ENCODE data around the gene TTLL3.
"Not testable (repeated sequence)": the region's sequence is repeated elsewhere in the genome, so short reads cannot be mapped to it uniquely, and the experiment has no call there.

Gene TTLL3

DNA sequence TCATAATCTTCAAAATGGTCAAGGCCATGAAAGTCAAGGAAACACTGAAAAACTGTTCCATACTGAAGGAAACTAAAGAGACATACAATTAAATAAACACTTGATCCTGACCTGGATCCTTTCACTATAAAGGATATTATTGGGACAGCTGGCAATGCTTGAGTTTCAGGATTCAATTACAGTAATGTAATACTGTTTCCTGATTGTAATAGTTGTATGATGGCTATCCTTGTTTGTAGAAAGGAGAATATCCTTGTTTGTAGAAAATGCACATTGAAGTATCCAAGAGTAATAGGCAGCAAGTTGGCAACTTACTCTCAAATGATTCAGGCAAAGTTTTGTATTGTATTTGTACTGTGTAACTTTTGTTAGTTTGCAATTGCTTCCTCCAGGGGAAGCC is 65.4 kb downstream of the TTLL3 start:
- Histone ChIP-seq H3K27me3 (no peaks in the 10 kb centered on the region), H3K9me3 (no peaks in the 10 kb centered on the region), H4K20me1 (no peaks in the 10 kb centered on the region), H3K4me3 (no peak overlapping the region), H3K27ac (no peak overlapping the region), H3K4me1 (no peaks in the 10 kb centered on the region), H3K4me2 (no peak overlapping the region), H3K36me3 (no peaks in the 10 kb centered on the region), H3K9ac (no peak overlapping the region)
- no peak for TF ChIP-seq Cebpa-rat (IDR thresholded peaks at IDR 0.05)

DNA sequence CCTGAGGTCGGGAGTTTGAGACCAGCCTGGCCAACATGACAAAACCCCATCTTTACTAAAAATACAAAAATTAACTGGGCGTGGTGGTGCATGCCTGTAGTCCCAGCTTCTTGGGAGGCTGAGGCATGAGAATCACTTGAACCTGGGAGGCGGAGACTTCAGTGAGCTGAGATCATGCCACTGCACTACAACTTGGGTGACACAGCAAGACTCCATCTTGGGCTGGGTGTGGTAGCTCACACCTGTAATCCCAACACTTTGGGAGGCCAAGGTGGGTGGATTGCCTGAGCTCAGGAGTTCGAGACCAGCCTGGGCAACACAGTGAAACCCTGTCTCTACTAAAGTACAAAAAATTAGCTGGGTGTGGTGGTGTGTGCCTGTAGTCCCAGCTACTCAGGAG is 66.2 kb downstream of the TTLL3 start:
- not testable (repeated sequence) for H3K36me3 ChIP-seq, H3K27ac ChIP-seq, H3K4me3 ChIP-seq, H3K9me3 ChIP-seq, H3K4me1 ChIP-seq, H4K20me1 ChIP-seq, H3K4me2 ChIP-seq, H3K9ac ChIP-seq, H3K27me3 ChIP-seq

DNA sequence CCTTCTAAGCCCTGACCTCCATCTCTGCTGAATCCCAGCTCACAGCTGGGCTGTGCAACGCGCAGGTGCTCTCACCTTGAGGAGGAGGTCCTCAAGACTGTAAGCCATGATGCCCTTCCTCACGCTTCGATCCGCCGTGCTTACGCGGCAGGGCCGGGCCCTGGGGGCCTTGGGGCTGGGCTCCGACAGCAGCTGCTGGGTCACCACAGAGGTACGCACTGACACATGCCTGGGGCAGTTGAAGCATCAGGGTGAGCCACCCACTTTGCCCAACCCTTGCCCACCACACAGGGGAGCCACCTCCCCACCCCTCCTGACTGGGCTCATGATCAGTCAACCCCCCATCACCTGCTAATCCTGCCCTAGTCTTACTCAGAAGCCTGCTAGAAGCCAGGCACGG is 66.9 kb downstream of the TTLL3 start:
- no peak overlapping the region for H3K4me2 ChIP-seq
- H3K4me1 ChIP-seq, result no peaks in the 10 kb centered on the region
- TF ChIP-seq Cebpa-rat (IDR thresholded peaks at IDR 0.05), result no peak
- no peak overlapping the region for H3K4me3 ChIP-seq
- H3K27ac ChIP-seq, result no peak overlapping the region
- H4K20me1 ChIP-seq, result no peaks in the 10 kb centered on the region
- H3K36me3 ChIP-seq, result no peaks in the 10 kb centered on the region
- H3K9me3 ChIP-seq, result no peaks in the 10 kb centered on the region
- no peak overlapping the region for H3K9ac ChIP-seq
- H3K27me3 ChIP-seq, result no peaks in the 10 kb centered on the region

DNA sequence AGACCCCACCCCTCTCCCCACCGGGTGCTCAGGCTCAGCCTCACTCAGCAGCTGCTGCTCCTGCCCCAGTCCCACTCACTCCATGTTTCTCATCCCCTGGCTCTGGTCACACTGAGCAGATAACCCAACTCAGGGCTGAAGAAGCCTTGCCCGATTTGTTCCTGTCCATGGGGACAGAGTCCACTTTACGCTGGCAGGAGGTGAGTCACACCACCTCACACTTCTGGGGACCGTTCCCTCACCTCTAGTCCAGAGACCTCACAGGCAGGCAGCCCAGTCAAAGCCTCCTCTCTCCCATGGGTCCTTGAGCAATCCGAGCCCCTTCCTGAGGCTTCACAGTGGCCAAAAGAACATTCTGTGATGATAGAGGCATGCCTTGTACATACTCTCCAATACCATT is 68.6 kb downstream of the TTLL3 start:
- Histone ChIP-seq H3K27me3 (no peaks in the 10 kb centered on the region), H3K9me3 (no peaks in the 10 kb centered on the region), H3K4me1 (no peaks in the 10 kb centered on the region), H3K36me3 (no peaks in the 10 kb centered on the region), H3K27ac (no peak overlapping the region), H3K4me3 (no peak overlapping the region), H4K20me1 (no peaks in the 10 kb centered on the region), H3K4me2 (no peak overlapping the region), H3K9ac (no peak overlapping the region)
- TF ChIP-seq Cebpa-rat (IDR thresholded peaks at IDR 0.05), result no peak

DNA sequence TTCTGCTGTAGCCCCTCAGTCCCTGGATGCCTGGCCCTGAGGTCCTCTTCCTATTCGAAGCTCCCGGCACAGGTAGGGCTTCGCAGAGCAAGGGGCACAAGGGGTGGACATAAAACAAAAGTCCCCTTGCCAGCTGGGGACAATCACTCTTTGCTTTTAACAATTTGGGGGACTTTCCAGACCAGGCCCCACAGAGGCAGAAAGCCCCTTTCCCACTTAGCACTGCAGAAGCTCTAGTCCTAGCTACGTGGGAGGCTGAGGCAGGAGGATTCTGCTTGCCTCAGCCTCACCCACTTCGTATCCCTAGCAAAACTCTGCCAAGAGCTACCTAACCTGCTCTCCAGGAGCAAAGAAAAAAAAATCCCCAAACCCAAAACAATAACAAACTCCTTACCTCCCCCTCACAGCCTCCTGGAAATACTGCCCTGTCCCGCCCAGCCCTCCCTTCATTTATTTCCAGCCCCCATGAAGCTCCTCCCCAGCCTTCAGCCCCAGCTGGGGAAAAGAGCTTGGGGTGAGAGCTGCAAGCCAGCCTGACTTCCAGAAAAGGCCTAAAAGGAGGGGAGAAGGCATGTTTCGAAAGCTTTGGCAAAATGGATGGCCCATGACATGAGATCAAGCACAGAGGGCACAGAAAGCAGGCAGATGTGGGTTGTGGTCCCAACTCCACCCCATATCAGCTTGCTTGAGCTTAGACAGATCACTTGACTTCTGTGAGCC is 69.9 kb downstream of the TTLL3 start, which contains the start of gene CIDEC:
Gene CIDEC (minus strand): TSS at position 424 of the 720 bp plus-strand sequence. CDS start 1,767 bp downstream, outside the sequence.
- Histone ChIP-seq H3K4me2 (no peak within 1 kb of the TSS), H3K27ac (no peak within 1 kb of the TSS), H4K20me1 (no peaks in the 10 kb centered on the region), H3K4me1 (no peaks in the 10 kb centered on the region), H3K27me3 (no peaks in the 10 kb centered on the region), H3K9me3 (no peaks in the 10 kb centered on the region), H3K9ac (no peak within 1 kb of the TSS), H3K36me3 (no peaks in the 10 kb centered on the region), H3K4me3 (no peak within 1 kb of the TSS)
- TF ChIP-seq Cebpa-rat (IDR thresholded peaks at IDR 0.05), result no peak

DNA sequence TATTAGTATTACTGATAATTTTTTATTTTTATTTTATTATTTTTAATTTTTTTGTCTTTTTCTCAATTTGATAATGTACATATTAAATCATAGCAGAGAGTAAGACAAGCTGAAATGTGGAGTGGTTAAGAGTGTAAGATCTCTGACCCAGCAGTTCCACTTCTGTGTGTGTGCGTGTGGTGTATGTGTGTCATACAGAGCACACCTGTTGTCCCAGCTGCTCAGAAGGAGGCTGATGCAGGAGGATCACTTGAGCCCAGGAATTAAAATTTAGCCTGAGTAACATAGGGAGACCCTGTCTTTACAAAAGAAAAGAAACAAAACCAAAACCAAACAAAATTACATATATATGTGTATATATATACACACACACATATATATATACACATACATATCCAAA is 71.4 kb downstream of the TTLL3 start:
- H3K9me3 ChIP-seq, result no peaks in the 10 kb centered on the region

DNA sequence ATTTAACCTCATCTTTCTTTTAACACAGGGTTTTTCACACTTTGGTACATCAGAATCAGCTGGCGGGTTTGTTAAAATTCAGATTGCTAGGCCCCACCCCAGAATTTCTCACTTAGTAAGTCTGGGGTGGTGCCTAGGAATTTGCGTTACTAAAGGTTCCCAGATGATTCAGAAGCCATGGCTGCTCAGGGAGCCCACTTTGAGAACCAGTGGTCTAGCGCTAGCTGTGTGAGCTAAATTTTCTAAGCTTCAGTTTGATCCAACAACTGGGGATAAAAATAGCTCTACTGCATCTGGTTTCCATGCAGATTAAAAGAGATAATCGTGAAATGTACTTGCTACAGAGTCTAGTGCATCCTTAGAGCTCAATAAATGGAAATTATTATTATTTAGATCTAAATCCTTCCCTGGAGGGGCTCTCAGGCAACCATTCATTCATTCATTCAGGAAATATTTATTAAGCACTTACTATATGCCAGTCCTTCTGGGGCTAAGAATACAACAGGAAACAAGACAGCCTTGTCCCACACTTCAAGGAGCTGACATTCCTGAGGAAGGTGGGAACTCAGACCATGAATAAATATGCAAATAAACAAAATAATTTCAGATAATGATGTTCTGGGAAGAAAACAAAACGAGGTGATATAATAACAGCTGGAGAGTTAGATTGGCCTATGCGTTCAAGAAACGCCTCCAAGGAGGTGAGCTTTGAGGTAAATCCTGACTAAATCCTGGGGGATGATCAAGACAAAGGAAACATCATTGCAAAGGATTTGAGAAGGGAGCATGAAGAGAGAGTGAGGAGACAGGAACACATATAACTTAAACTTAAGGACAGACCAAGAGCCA is 73.9 kb downstream of the TTLL3 start:
- no peak for TF ChIP-seq Cebpa-rat (IDR thresholded peaks at IDR 0.05)
- no peak overlapping the region for H3K4me2 ChIP-seq
- H3K9ac ChIP-seq, result no peak overlapping the region
- H3K4me1 ChIP-seq, result peaks cover 8% of the 10 kb centered on the region
- no peak overlapping the region for H3K27ac ChIP-seq
- no peaks in the 10 kb centered on the region for H4K20me1 ChIP-seq
- H3K27me3 ChIP-seq, result no peaks in the 10 kb centered on the region
- no peaks in the 10 kb centered on the region for H3K36me3 ChIP-seq
- no peak overlapping the region for H3K4me3 ChIP-seq
- no peaks in the 10 kb centered on the region for H3K9me3 ChIP-seq

More for the DNA sequence above, 71.4 kb downstream of the TTLL3 start:
- no peaks in the 10 kb centered on the region for H3K36me3 ChIP-seq
- H3K9ac ChIP-seq, result no peak overlapping the region
- no peaks in the 10 kb centered on the region for H3K27me3 ChIP-seq
- no peaks in the 10 kb centered on the region for H4K20me1 ChIP-seq
- no peak overlapping the region for H3K27ac ChIP-seq
- no peak for TF ChIP-seq Cebpa-rat (IDR thresholded peaks at IDR 0.05)
- no peak overlapping the region for H3K4me3 ChIP-seq
- no peaks in the 10 kb centered on the region for H3K4me1 ChIP-seq
- H3K4me2 ChIP-seq, result no peak overlapping the region

DNA sequence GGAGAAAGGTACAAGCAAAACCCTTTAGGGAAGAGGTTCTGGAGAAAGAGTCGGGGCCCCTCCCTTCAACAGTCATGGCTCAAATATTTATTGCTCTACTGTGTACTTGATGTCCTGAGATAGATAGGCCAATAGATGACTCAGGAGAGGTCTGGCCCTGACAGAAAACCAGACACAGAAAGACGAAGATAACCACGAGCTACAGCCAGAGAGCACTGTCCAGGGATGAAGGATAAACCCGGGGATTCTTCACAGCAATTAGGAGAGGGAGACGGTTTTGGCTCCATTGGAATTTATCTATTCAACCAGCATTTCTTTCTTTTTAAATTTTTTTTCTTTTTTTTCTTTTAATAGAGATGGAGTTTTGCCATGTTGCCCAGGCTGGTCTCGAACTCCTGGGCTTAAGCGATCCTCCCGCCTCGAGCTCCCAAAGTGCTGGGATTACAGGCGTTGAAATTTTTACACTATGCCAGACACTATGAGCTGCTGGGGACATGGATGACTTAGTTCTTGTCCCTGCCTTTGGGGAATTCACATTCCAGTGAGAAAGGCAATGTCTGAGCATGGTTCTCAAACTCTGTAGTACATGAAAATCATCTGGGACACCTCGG is 74.6 kb downstream of the TTLL3 start:
- H3K4me2 ChIP-seq, result no peak overlapping the region
- no peak for TF ChIP-seq Cebpa-rat (IDR thresholded peaks at IDR 0.05)
- no peak overlapping the region for H3K9ac ChIP-seq
- H3K4me1 ChIP-seq, result peaks cover 15% of the 10 kb centered on the region
- H4K20me1 ChIP-seq, result no peaks in the 10 kb centered on the region
- H3K4me3 ChIP-seq, result no peak overlapping the region
- H3K27me3 ChIP-seq, result no peaks in the 10 kb centered on the region
- H3K9me3 ChIP-seq, result no peaks in the 10 kb centered on the region
- H3K36me3 ChIP-seq, result no peaks in the 10 kb centered on the region
- H3K27ac ChIP-seq, result no peak overlapping the region
